ENCODE data around the gene TTLL5. TPM values are rescaled to one million over a fixed set of nuclear protein-coding genes. Genes with fewer than 3 reads are reported as not detected.

The TTLL5 gene
- polyA plus RNA-seq, 1 of the 3 experiments (the other 2 are of a cell fraction): 9.6 TPM

DNA sequence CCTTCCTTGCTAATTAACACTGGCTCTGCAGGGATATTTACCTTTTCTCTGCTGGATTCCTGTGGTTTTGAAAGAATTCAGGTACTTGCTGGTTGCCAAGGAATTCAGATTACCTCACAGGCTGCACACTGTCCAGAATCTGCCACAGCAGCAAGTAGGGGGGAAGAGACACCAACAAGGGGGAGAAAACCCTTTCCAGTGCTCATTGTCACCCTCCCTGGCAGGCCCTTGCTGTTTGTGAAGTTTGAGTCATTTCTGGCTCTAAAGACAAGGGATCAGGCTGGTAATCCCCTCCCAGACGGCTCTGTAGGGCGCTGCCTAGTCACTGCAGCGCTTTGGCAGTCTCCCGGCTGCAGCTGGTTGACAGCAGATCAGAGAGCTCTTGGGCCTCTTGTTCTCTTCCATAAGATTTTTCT, 50.8 kb downstream of the TTLL5 start:
- Histone ChIP-seq H3K9me3 (no peaks in the 10 kb centered on the region), H3K4me3 (ENCODE audit: low read depth in 2 of 2, low read length in 1 of 2) (no peak overlapping the region), H3K79me2 (ENCODE audit: insufficient read depth) (no peaks in the 10 kb centered on the region), H4K20me1 (ENCODE audit: insufficient read depth) (no peaks in the 10 kb centered on the region), H3K36me3 (replicated peaks in 1 of 2; ENCODE audit: control insufficient read depth in 1 of 2, insufficient read depth in 2 of 2, low read length in 1 of 2) (peaks cover 2 to 15% of the 10 kb centered on the region in 2 experiments), H3K9ac (peak overlapping the region; percentile 23; the same call in 1 of the 2 replicates), H3K27me3 (ENCODE audit: insufficient read depth) (no peaks in the 10 kb centered on the region), H3K27ac (ENCODE audit: low read depth in 2 of 2, low read length in 1 of 2) (peak overlapping the region; percentile 70 to 73), H3K4me2 (peak overlapping the region; percentile 23), H3K9me2 (no peaks in the 10 kb centered on the region), H2AFZ (ENCODE audit: low read depth) (no peak overlapping the region), H3K4me1 (ENCODE audit: control insufficient read depth in 1 of 2, insufficient read depth in 2 of 2, low read depth in 1 of 2, low read length in 1 of 2) (peaks cover 6 to 11% of the 10 kb centered on the region in 2 experiments; a peak in 3 of 4 replicates), H3F3A (replicated peaks; ENCODE audit: insufficient read depth) (peaks cover 14% of the 10 kb centered on the region)
- CTCF ChIA-PET: interaction anchor here (0.6 to 8.4 kb wide), 20 partner anchors 12 to 441 kb away, joined by 3 to 270 read pairs (median 4); partner anchors contain the start of genes IFT43 and TGFB3
- POLR2A ChIA-PET: no interaction called here
- DNase-seq: no peak
- TF ChIP-seq JUND (IDR thresholded peaks at IDR 0.05): peak; percentile 61
- peak; percentile 88 for TF ChIP-seq TCF12 (IDR thresholded peaks at IDR 0.05)
- peak; percentile 40; the same call in 1 of the 2 replicates for TF ChIP-seq TAF1 (IDR thresholded peaks at IDR 0.05; ENCODE audit: borderline replicate concordance, low read depth, low read length)
- peak; percentile 48; the same call in 1 of the 2 replicates for TF ChIP-seq POLR2AphosphoS5 (IDR thresholded peaks at IDR 0.05; ENCODE audit: low read depth, low read length)
- TF ChIP-seq RXRA (IDR thresholded peaks at IDR 0.05; ENCODE audit: borderline replicate concordance, low read depth): peak; percentile 42; the same call in 1 of the 2 replicates
- no peak for TF ChIP-seq CHD2 (IDR thresholded peaks at IDR 0.05; ENCODE audit: low read length, partially characterized antibody)
- TF ChIP-seq, protein P1, sequence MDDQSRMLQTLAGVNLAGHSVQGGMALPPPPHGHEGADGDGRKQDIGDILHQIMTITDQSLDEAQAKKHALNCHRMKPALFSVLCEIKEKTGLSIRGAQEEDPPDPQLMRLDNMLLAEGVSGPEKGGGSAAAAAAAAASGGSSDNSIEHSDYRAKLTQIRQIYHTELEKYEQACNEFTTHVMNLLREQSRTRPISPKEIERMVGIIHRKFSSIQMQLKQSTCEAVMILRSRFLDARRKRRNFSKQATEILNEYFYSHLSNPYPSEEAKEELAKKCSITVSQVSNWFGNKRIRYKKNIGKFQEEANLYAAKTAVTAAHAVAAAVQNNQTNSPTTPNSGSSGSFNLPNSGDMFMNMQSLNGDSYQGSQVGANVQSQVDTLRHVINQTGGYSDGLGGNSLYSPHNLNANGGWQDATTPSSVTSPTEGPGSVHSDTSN (IDR thresholded peaks at IDR 0.05): peak; percentile 77
- peak; percentile 86; the same call in 1 of the 2 replicates for TF ChIP-seq TEAD4 (IDR thresholded peaks at IDR 0.05; ENCODE audit: borderline replicate concordance, insufficient read depth)
- peak; percentile 94 for TF ChIP-seq NFIC (IDR thresholded peaks at IDR 0.05; ENCODE audit: borderline replicate concordance)
- TF ChIP-seq, protein P2, sequence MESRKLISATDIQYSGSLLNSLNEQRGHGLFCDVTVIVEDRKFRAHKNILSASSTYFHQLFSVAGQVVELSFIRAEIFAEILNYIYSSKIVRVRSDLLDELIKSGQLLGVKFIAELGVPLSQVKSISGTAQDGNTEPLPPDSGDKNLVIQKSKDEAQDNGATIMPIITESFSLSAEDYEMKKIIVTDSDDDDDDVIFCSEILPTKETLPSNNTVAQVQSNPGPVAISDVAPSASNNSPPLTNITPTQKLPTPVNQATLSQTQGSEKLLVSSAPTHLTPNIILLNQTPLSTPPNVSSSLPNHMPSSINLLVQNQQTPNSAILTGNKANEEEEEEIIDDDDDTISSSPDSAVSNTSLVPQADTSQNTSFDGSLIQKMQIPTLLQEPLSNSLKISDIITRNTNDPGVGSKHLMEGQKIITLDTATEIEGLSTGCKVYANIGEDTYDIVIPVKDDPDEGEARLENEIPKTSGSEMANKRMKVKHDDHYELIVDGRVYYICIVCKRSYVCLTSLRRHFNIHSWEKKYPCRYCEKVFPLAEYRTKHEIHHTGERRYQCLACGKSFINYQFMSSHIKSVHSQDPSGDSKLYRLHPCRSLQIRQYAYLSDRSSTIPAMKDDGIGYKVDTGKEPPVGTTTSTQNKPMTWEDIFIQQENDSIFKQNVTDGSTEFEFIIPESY (IDR thresholded peaks at IDR 0.05; ENCODE audit: borderline replicate concordance, low read depth): peak; percentile 20; the same call in 1 of the 2 replicates
- TF ChIP-seq NRF1 (IDR thresholded peaks at IDR 0.05; ENCODE audit: low read depth, low read length): no peak
- TF ChIP-seq FOSL2 (IDR thresholded peaks at IDR 0.05; ENCODE audit: borderline replicate concordance, low read depth): peak; percentile 55; the same call in 1 of the 2 replicates
- TF ChIP-seq SIN3A (IDR thresholded peaks at IDR 0.05; ENCODE audit: borderline replicate concordance, low read depth, low read length): 0 out of 2 replicates have a peak, but pooled peaks have one; percentile 15
- peak; percentile 26; the same call in 1 of the 2 replicates for TF ChIP-seq MEF2A (IDR thresholded peaks at IDR 0.05; ENCODE audit: borderline replicate concordance, low read depth)
- TF ChIP-seq, protein P3, sequence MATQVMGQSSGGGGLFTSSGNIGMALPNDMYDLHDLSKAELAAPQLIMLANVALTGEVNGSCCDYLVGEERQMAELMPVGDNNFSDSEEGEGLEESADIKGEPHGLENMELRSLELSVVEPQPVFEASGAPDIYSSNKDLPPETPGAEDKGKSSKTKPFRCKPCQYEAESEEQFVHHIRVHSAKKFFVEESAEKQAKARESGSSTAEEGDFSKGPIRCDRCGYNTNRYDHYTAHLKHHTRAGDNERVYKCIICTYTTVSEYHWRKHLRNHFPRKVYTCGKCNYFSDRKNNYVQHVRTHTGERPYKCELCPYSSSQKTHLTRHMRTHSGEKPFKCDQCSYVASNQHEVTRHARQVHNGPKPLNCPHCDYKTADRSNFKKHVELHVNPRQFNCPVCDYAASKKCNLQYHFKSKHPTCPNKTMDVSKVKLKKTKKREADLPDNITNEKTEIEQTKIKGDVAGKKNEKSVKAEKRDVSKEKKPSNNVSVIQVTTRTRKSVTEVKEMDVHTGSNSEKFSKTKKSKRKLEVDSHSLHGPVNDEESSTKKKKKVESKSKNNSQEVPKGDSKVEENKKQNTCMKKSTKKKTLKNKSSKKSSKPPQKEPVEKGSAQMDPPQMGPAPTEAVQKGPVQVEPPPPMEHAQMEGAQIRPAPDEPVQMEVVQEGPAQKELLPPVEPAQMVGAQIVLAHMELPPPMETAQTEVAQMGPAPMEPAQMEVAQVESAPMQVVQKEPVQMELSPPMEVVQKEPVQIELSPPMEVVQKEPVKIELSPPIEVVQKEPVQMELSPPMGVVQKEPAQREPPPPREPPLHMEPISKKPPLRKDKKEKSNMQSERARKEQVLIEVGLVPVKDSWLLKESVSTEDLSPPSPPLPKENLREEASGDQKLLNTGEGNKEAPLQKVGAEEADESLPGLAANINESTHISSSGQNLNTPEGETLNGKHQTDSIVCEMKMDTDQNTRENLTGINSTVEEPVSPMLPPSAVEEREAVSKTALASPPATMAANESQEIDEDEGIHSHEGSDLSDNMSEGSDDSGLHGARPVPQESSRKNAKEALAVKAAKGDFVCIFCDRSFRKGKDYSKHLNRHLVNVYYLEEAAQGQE (IDR thresholded peaks at IDR 0.05; ENCODE audit: low read depth, low read length): no peak
- peak in 1 of 2 experiments; percentile 85; a peak in 2 of 4 replicates for TF ChIP-seq EP300 (IDR thresholded peaks at IDR 0.05; ENCODE audit: borderline replicate concordance in 1 of 2, low read depth in 1 of 2, low read length in 1 of 2)
- WGBS (ENCODE audit: low lambda C conversion rate): 19% methylated on average over 4 of the region's 4 CpGs

Data from SK-N-SH (cell line).